HuH-7.5 (cell line): ENCODE measurements around the gene PROX2.
A peak's percentile ranks its signal among the peaks of the same experiment; 100 is the strongest.

ENCODE experiments used
- DNase-seq: peaks from one replicate; pipeline ENCODE4 v3.0.0; 2011; ENCODE audit warnings: low spot score

PROX2 gene

GRCh38 chr14:74875941-74876913 lies at the start of gene PROX2:
Gene PROX2 (minus strand): TSS chr14:74876145. CDS start chr14:74863834, 12,311 bp downstream.
- DNase-seq, result no peak

GRCh38 chr14:74924061-74924460 lies 48.1 kb upstream of the PROX2 start:
- DNase-seq, result no peak

GRCh38 chr14:74922752-74923401 lies 46.9 kb upstream of the PROX2 start, which contains the start of gene RPS6KL1:
Gene RPS6KL1 (minus strand): TSS chr14:74923260. CDS start chr14:74921541, 1,719 bp downstream.
- peak; percentile 97 for DNase-seq

GRCh38 chr14:74921987-74922751 lies 46.2 kb upstream of the PROX2 start:
- no peak for DNase-seq

GRCh38 chr14:74921053-74921620 lies 45.2 kb upstream of the PROX2 start:
- DNase-seq, result no peak

GRCh38 chr14:74920281-74920680 lies 44.3 kb upstream of the PROX2 start:
- DNase-seq, result no peak

GRCh38 chr14:74919421-74920165 lies 43.6 kb upstream of the PROX2 start:
- no peak for DNase-seq

GRCh38 chr14:74918380-74918779 lies 42.4 kb upstream of the PROX2 start:
- DNase-seq, result no peak

- DNase-seq, result no peak
Measured at GRCh38 chr14:74917646-74918081, 41.7 kb upstream of the PROX2 start.

- DNase-seq, result no peak
Measured at GRCh38 chr14:74917178-74917543, 41.2 kb upstream of the PROX2 start.

- DNase-seq, result no peak
Measured at GRCh38 chr14:74915826-74916225, 39.9 kb upstream of the PROX2 start.

GRCh38 chr14:74915426-74915825 lies 39.5 kb upstream of the PROX2 start:
- no peak for DNase-seq

GRCh38 chr14:74913986-74914573 lies 38.1 kb upstream of the PROX2 start:
- peak; percentile 83 for DNase-seq

- no peak for DNase-seq
Measured at GRCh38 chr14:74913393-74913910, 37.5 kb upstream of the PROX2 start.

- no peak for DNase-seq
Measured at GRCh38 chr14:74912801-74913200, 36.9 kb upstream of the PROX2 start.

- DNase-seq, result no peak
Measured at GRCh38 chr14:74912111-74912510, 36.2 kb upstream of the PROX2 start.

- no peak for DNase-seq
Measured at GRCh38 chr14:74911704-74912103, 35.8 kb upstream of the PROX2 start.

- no peak for DNase-seq
Measured at GRCh38 chr14:74911221-74911620, 35.3 kb upstream of the PROX2 start.

- no peak for DNase-seq
Measured at GRCh38 chr14:74910556-74910955, 34.6 kb upstream of the PROX2 start.

GRCh38 chr14:74909911-74910310 lies 34.0 kb upstream of the PROX2 start:
- DNase-seq, result no peak

- DNase-seq, result no peak
Measured at GRCh38 chr14:74909501-74909900, 33.6 kb upstream of the PROX2 start.
